ENCODE results near the gene PCED1A.

DNA sequence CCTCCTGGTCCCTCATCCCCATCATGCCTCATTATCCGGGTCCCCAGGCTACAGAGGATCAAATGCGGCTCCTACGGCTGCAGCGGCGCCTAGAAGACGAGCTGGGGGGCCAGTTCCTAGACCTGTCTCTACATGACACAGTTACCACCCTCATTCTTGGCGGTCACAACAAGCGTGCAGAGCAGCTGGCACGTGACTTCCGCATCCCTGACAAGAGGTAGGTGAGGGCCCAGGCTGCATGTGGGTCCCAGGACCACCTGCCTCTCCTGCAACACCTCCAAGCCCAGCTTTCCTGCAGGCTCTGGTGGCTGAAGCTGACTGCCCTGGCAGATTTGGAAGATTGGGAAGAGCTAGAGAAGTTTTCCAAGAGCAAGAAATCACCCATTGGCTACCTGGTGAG lies 24.6 kb upstream of the PCED1A start:
- TF ChIP-seq, protein P1, sequence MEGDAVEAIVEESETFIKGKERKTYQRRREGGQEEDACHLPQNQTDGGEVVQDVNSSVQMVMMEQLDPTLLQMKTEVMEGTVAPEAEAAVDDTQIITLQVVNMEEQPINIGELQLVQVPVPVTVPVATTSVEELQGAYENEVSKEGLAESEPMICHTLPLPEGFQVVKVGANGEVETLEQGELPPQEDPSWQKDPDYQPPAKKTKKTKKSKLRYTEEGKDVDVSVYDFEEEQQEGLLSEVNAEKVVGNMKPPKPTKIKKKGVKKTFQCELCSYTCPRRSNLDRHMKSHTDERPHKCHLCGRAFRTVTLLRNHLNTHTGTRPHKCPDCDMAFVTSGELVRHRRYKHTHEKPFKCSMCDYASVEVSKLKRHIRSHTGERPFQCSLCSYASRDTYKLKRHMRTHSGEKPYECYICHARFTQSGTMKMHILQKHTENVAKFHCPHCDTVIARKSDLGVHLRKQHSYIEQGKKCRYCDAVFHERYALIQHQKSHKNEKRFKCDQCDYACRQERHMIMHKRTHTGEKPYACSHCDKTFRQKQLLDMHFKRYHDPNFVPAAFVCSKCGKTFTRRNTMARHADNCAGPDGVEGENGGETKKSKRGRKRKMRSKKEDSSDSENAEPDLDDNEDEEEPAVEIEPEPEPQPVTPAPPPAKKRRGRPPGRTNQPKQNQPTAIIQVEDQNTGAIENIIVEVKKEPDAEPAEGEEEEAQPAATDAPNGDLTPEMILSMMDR (IDR thresholded peaks at IDR 0.05), result no peak
- no peak for TF ChIP-seq POLR2A (IDR thresholded peaks at IDR 0.05)
